ENCODE results near the gene GNAO1. TPM values are rescaled to one million over a fixed set of nuclear protein-coding genes. Genes with fewer than 3 reads are reported as not detected.
A peak's percentile ranks its signal among the peaks of the same experiment; 100 is the strongest.

GNAO1 gene
- polyA plus RNA-seq, 3 donors, result not detected

DNA sequence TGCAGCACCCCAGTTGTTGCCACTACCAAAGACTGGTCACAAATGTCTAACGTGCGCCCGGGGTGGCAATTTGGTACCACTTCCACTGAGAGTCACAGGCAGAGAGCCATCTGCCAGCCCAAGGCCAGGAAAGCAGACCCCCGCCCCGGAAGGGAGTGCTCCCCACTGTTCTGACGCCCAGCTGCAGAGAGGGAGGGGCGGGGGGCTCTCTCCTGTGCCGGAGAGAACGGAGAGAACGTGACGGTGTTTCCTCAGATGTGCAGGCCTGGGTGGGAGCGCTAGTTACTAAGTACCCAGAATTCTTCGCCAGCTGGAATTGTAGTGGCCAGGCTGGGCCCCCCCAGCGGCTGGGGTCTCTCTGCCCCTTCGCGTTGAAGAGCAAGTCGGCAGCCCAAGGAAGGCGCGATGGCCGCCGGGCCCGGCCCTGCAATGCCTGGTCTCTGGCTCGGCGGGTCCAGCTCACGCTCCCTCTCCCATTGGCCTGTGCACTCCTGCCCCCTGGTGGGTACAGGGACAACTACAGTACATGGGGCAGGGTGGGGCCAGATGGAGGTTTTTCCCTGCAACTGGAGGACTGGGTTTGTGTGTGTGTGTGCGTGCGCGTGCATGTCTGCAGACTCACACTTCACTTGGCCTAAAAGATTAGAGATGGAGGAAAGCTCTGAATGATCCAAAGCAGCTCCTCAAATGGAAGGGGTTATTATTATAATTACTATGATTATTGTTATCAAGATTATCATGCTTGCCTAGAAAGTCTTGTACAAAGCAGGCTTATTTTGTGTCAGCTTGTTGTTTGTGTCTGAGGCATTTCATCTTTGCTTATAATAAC is 126.9 kb downstream of the GNAO1 start:
- peak; percentile 58 to 65 (median 60) for DNase-seq
- WGBS (ENCODE audit: insufficient coverage), result 15% methylated on average over 22 of the region's 28 CpGs
- H3K36me3 ChIP-seq (replicated peaks in 1 of 2; ENCODE audit: control insufficient read depth in 1 of 2, insufficient read depth in 2 of 2, low read length in 2 of 2), result no peaks in the 10 kb centered on the region
- peaks cover 5 to 6% of the 10 kb centered on the region in 2 donors for H3K4me1 ChIP-seq (ENCODE audit: control insufficient read depth in 1 of 2, insufficient read depth in 2 of 2, low read length in 2 of 2)
- H3K36me3 Mint-ChIP-seq, result no peaks in the 10 kb centered on the region
- peaks cover 0 to 2% (median 0%) of the 10 kb centered on the region in 7 donors for H3K9me3 Mint-ChIP-seq
- no peaks in the 10 kb centered on the region for H4K20me1 ChIP-seq (ENCODE audit: insufficient read depth, low read length)
- H3K4me2 ChIP-seq (replicated peaks; ENCODE audit: extremely low read depth, low read length, poor library complexity, severe bottlenecking), result peak overlapping the region; percentile 59
- H3K79me2 ChIP-seq (ENCODE audit: insufficient read depth, low read length), result no peaks in the 10 kb centered on the region
- H3K27me3 ChIP-seq (ENCODE audit: control insufficient read depth in 2 of 2, insufficient read depth in 2 of 2, low read length in 2 of 2), result peaks cover 0 to 6% of the 10 kb centered on the region in 2 donors
- no peak overlapping the region for H3K27ac Mint-ChIP-seq
- intact Hi-C loops (cut with micrococcal nuclease), result loop anchor here (1.0 to 2.0 kb wide), 2 partner anchors 373 to 374 kb away; no protein-coding TSS in a partner anchor
- no peaks in the 10 kb centered on the region for H3K9me3 ChIP-seq (replicated peaks in 1 of 2; ENCODE audit: control insufficient read depth in 1 of 2, insufficient read depth in 1 of 2, low read length in 2 of 2)
- peak overlapping the region; percentile 74 for H2AFZ ChIP-seq (ENCODE audit: insufficient read depth, low read depth, low read length, poor library complexity, severe bottlenecking)
- H3K9ac ChIP-seq (ENCODE audit: insufficient read depth, low read length, poor library complexity, severe bottlenecking), result peak overlapping the region; percentile 42
- peak overlapping the region in 1 of 3 experiments; percentile 47 for H3K4me3 ChIP-seq (replicated peaks in 1 of 3; ENCODE audit: low read depth in 2 of 3, low read length in 3 of 3)
- no peak overlapping the region for H3K27ac ChIP-seq (ENCODE audit: low read depth in 1 of 2, low read length in 2 of 2)
- TF ChIP-seq CTCF (IDR thresholded peaks at IDR 0.05), result peak; percentile 90
- peak overlapping the region; percentile 61 to 78 for H3K4me3 Mint-ChIP-seq
- peaks cover 6 to 16% (median 16%) of the 10 kb centered on the region in 3 donors for H3K27me3 Mint-ChIP-seq (ENCODE audit: low read depth in 3 of 3)
- H3K4me1 Mint-ChIP-seq, result peaks cover 8% of the 10 kb centered on the region

GRCh38 chr16:56318827-56319140 is 127.5 kb downstream of the GNAO1 start:
- Histone ChIP-seq H3K4me3 (replicated peaks in 1 of 3; ENCODE audit: low read depth in 2 of 3, low read length in 3 of 3) (no peak overlapping the region), H3K27ac (ENCODE audit: low read depth in 1 of 2, low read length in 2 of 2) (no peak overlapping the region), H4K20me1 (ENCODE audit: insufficient read depth, low read length) (no peaks in the 10 kb centered on the region), H2AFZ (ENCODE audit: insufficient read depth, low read depth, low read length, poor library complexity, severe bottlenecking) (no peak overlapping the region), H3K27me3 (ENCODE audit: control insufficient read depth in 2 of 2, insufficient read depth in 2 of 2, low read length in 2 of 2) (peaks cover 0 to 6% of the 10 kb centered on the region in 2 donors), H3K79me2 (ENCODE audit: insufficient read depth, low read length) (no peaks in the 10 kb centered on the region), H3K4me1 (ENCODE audit: control insufficient read depth in 1 of 2, insufficient read depth in 2 of 2, low read length in 2 of 2) (peaks cover 5 to 6% of the 10 kb centered on the region in 2 donors), H3K4me2 (replicated peaks; ENCODE audit: extremely low read depth, low read length, poor library complexity, severe bottlenecking) (no peak overlapping the region), H3K36me3 (replicated peaks in 1 of 2; ENCODE audit: control insufficient read depth in 1 of 2, insufficient read depth in 2 of 2, low read length in 2 of 2) (no peaks in the 10 kb centered on the region), H3K9ac (ENCODE audit: insufficient read depth, low read length, poor library complexity, severe bottlenecking) (no peak overlapping the region), H3K9me3 (replicated peaks in 1 of 2; ENCODE audit: control insufficient read depth in 1 of 2, insufficient read depth in 1 of 2, low read length in 2 of 2) (no peaks in the 10 kb centered on the region)
- Mint-ChIP-seq H3K4me3 (no peak overlapping the region), H3K9me3 (peaks cover 0 to 2% (median 0%) of the 10 kb centered on the region in 7 donors), H3K36me3 (no peaks in the 10 kb centered on the region), H3K4me1 (peaks cover 8% of the 10 kb centered on the region), H3K27me3 (ENCODE audit: low read depth in 3 of 3) (peaks cover 6 to 16% (median 16%) of the 10 kb centered on the region in 3 donors), H3K27ac (peak overlapping the region in 1 of 7 donors; percentile 33)
- no peak for DNase-seq
- no peak for TF ChIP-seq CTCF (IDR thresholded peaks at IDR 0.05)
- no CpG with 5 or more reads among the region's 1 CpG for WGBS (ENCODE audit: insufficient coverage)
- intact Hi-C loops (cut with micrococcal nuclease), result loop anchor here (1.0 to 2.0 kb wide), 2 partner anchors 374 kb away; no protein-coding TSS in a partner anchor

Data from CD14-positive monocyte (primary cell).